HG03558 (cell line): Measurements from ENCODE around the gene SLC47A2.
"Not testable (repeated sequence)": the region's sequence is repeated elsewhere in the genome, so short reads cannot be mapped to it uniquely, and the experiment has no call there.

Experiments used
- ATAC-seq: cut with Tn5 transposase; IDR thresholded peaks from one replicate; pipeline ENCODE4 v1.9.1; 2021; ENCODE audit warnings: moderate number of reproducible peaks; ENCODE audit not compliant: unreplicated experiment; ENCODE audit errors: extremely low read depth

The SLC47A2 gene

DNA sequence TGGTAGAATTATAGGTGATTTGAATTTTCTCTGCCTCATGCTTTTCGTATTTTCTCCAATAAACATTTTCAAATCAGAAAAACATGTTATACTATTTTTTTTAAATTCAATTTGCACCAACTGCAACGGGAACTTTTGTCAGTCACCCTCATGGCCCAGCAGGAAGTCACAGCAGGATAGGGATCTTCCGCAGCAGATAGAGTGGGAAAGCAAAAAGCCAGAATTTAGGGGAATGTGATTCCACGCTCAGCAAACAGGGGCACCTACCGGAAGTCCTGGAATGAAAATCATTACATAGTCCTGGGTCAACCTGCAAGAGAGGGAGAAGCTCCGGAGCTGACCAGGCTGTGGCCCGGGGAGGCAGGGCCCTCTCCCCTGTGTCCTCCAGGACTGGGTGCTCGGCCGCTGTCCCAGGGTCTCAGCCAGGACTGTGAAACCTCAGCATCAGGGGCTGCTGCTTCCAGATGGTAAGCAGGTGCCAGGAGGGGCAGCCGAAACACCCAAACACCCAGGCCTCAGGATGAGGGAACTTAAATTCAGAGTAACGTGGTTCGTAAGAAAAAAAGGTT, 3.9 kb downstream of the SLC47A2 start:
- ATAC-seq: no peak

DNA sequence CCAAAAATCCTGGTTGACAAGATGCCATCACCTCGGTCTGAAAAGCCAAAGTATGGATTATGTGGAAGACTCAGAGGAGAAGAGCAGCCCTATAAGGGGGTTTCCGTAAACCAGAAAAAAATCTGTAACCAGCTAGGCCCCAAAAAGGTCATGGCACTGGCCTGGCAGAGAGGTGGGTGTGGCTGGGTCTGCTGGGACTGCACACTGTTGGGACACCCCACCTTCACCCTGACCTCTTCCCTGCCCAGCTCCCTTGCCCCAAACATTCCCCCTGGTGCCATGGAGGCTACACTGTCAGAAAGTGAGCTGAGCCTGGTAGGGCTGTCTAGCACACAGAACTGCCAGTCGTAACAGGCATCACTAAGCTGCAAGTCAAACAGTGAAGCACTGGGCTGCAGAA, 6.5 kb downstream of the SLC47A2 start:
- ATAC-seq: no peak

DNA sequence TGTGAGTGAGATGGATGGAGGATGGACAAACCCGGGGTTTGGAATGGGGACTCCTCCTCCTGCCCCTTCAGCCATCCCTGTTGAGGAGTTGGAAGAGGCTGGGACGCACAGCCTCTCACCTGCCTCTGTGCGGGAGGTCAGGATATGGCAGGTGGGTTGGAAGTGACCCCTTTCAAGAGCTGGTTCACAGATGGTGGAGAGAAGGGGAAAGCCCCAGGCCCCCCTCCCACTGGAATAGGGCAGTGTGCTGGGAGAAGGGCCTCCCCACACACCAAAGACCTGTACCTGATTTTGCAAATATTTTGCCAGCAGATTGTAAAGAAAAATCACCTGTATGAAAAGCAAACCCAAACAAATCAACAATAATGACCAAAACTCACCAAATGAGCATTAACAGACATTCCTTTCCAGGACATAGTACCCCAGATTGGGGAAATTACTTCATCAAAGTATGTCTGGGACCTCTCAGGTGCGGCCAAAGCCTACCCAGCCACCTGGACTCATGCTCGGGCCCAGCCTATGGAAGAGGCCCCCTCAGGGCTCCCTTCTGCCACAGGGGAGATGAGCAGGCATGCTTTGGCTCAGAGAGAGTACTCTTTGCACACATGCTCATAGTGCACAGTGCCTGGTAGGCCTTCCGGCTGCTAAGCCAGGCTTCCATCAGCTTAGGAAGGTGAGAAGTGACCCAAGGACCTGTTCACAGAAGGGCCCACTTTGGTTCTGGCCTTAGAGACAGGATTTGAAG, 7.8 kb downstream of the SLC47A2 start:
- ATAC-seq: no peak

DNA sequence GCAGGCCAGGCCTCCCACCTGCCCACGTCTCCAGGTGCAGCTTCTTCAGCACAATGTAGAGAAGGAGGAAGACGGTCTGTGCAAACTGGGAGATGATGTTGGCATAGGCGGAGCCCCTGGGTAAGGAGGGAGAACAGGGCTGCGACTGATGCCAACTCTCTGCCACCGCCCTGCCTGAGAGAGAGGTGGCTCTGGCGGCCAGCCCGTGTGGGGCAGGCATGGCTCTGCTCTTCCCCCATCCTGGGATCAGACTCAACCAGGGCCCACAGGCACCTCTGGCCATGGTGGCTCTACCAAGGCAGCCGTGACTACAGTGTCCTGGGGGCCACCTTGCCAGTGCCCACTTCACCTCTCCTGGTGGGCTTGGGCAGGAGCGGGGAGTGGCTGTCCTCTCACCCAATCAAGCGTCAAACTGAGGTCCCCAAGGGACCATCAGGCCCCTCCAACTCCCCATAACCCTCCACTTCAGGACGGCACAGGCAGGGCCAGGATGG, 8.6 kb downstream of the SLC47A2 start:
- no peak for ATAC-seq

GRCh38 chr17:19706791-19707727, 9.3 kb downstream of the SLC47A2 start:
- no peak for ATAC-seq

- ATAC-seq: no peak
These were observed 10.3 kb downstream of the SLC47A2 start for GRCh38 chr17:19705771-19706770.

DNA sequence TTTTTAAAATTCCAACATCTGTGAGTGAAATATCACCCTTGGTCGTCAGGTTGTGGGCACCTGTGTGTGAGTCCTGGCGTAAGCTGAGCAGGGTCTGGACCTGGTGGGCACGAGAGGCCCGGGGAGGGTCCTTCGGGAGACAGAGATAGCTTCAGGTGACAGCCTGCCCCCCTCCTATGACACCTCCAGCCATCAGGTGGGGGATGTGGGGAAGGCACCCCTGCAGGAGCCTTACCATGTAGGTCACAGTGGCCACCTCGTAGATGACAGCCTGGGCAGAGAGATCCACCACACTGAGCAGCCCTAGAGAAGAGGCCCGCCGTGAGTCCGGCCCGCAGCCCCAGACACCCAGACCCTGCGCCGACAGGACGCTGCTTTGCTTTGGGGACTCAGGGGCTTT, 11.2 kb downstream of the SLC47A2 start:
- no peak for ATAC-seq

DNA sequence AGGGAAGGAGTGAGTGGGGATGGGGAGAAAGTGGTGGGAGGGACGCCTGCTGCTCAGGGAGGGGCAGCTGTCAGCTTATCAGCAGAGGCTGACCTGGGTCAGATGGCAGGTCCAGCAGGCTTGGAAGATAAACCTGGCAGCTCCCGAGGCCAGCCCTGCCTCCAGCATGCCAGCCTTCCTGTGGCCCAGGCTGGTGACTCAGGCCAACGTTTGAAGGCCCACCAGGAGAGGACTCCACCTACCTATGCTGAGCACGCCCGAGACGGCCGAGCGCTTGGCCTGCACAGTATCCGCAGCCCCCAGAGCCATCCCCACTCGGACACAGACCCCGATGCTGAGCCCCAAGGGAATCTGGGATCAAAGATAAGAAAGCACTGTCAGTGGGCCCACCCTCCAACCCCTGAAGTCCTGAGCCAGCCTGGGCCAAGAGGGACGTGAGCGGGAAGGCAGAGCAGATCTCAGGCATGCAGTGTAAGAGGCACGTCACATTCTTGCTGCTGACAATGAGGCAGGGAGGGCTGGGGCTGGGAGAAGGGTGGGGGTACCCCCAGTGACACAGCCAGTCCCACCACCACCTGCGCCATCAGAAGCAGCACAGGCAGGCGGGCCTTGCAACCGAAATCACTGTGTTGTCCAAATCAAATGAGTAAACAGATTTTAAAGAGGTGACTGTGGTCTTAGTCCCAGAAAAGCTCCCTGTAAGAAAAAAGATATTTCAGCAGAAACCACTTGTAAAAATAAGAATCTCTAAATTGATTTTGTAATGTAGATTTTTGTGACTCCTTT, 12.4 kb downstream of the SLC47A2 start:
- no peak for ATAC-seq

- no peak for ATAC-seq
These were observed 13.1 kb downstream of the SLC47A2 start for GRCh38 chr17:19703106-19703827.

DNA sequence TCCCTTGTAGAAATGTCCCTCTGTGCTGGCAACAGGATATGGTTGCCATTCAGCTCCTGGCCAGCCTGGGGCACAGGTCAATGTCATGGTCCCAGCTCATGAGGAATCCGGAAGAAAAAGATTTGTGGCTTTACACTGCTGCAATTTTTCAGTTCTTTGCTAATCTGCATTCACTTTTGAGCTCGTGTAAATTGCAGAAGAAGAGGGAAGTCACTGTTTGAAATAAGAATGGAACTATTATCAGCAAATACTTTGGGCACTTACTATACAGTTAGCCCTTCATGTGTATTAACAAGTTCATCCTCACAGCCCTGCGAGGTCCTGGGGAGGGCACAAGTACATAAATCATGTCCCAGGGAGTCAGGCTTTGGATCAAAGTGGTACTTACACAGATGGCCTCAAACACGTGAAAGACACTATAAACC, 14.2 kb downstream of the SLC47A2 start:
- ATAC-seq: no peak

GRCh38 chr17:19686400-19687090, 29.8 kb downstream of the SLC47A2 start:
- ATAC-seq: no peak

DNA sequence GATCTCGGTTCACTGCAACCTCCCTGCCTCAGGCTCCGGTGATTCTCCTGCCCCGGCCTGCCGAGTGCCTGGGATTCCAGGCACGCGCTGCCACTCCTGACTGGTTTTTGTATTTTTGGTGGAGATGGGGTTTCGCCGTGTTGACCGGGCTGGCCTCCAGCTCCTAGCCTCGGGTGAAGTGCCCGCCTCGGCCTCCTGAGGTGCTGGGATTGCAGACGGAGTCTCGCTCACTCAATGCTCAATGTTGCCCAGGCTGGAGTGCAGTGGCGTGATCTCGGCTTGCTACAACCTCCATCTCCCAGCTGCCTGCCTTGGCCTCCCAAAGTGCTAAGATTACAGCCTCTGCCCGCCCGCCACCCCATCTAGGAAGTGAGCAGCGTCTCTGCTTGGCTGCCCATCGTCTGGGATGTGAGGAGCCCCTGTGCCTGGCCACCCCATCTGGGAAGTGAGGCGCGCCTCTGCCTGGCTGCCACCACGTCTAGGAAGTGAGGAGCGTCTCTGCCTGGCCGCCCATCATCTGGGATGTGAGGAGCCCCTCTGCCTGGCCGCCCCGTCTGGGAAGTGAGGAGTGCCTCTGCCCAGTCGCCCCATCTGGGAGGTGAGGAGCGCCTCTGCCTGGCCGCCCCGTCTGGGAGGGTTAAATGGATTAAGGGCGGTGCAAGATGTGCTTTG, 31.3 kb downstream of the SLC47A2 start:
- ATAC-seq: not testable (repeated sequence)

- ATAC-seq: no peak
These were observed 33.3 kb downstream of the SLC47A2 start for GRCh38 chr17:19683117-19683516.

- ATAC-seq: no peak
These were observed 37.6 kb downstream of the SLC47A2 start for GRCh38 chr17:19678581-19679453.

DNA sequence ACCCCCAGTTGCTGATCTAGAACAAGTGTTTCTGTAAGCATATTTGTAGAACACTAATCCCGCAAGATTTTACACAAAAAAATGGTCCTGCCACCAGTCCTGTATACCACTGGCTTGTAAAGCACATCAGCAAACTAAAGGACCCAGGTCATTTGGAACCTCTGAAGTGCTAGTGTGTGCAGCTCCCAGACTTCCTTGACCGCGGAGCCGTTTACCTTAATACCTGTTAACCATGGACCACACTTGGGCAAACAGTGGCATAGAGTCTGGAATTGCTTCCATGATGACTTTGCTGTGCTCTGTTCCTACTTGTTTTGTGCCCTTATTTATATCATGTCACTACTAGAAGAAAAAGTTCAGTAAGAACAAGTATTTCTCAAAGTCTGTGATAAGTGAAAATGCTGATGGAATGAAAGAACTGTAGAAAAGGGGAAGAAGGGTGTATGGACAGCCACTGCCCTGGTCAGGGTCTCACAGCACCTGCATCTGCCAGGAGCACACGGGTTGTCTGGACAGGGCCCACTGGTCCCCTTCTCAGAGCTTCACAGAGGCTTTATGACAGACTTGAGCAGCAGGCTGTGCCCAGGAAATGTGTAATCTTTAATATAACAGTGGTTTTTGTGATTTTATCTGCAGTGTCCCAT, 38.5 kb downstream of the SLC47A2 start:
- no peak for ATAC-seq

GRCh38 chr17:19676896-19677295, 39.5 kb downstream of the SLC47A2 start:
- no peak for ATAC-seq
